OCI-LY3 (cell line): Measurements from ENCODE around the gene RSPRY1.

Experiments
- H2AFZ ChIP-seq: fragments of 200-600, 300-600 bp; shearing (Covaris generic); 2 replicates; pipeline ENCODE4 v1.6.0; 2014; ENCODE audit warnings: antibody characterized with exemption, low read depth, low read length
- H3K27ac ChIP-seq: fragments of 200-600, 300-600 bp; sonication (generic); 2 replicates; pipeline ENCODE4 v1.5.1; 2014; ENCODE audit warnings: mild to moderate bottlenecking, low read length, moderate library complexity, mixed read lengths
- H3K27me3 ChIP-seq: fragments of 200-600, 300-600 bp; sonication (generic); 2 replicates; pipeline ENCODE4 v1.6.1; 2014; ENCODE audit warnings: low read depth, low read length, mixed read lengths
- H3K36me3 ChIP-seq: fragments of 200-600, 300-600 bp; sonication (generic); replicated peaks from 2 replicates; pipeline ENCODE3; 2014; ENCODE audit warnings: low read depth, low read length, mixed read lengths
- H3K4me1 ChIP-seq: fragments of 300-600, 200-600 bp; sonication (generic); 2 replicates; pipeline ENCODE4 v1.6.1; 2014; ENCODE audit warnings: low read length, mixed read lengths
- H3K4me2 ChIP-seq: fragments of 200-600, 300-600 bp; sonication (generic); 2 replicates; pipeline ENCODE4 v1.6.1; 2014; ENCODE audit warnings: low read length, mixed read lengths
- H3K4me3 ChIP-seq: fragments of 300-600, 200-600 bp; sonication (generic); 2 replicates; pipeline ENCODE4 v1.5.1; 2014; ENCODE audit warnings: antibody characterized with exemption, mild to moderate bottlenecking, low read length, moderate library complexity
- H3K79me2 ChIP-seq: fragments of 300-600, 200-600 bp; shearing (Covaris generic); 2 replicates; pipeline ENCODE4 v1.6.1; 2014; ENCODE audit warnings: mild to moderate bottlenecking, low read length, mixed read lengths
- H3K9ac ChIP-seq: fragments of 300-600, 200-600 bp; shearing (Covaris generic); 2 replicates; pipeline ENCODE4 v1.6.0; 2014; ENCODE audit warnings: mild to moderate bottlenecking, low read length, moderate library complexity
- H3K9me3 ChIP-seq: fragments of 200-600, 300-600 bp; shearing (Covaris generic); 2 replicates; pipeline ENCODE4 v1.6.1; 2014; ENCODE audit warnings: low read length, mixed read lengths; ENCODE audit not compliant: insufficient read depth
- H4K20me1 ChIP-seq: fragments of 200-600, 300-600 bp; sonication (generic); 2 replicates; pipeline ENCODE4 v1.6.1; 2016; ENCODE audit warnings: low read length, mixed read lengths; ENCODE audit not compliant: insufficient read depth
- EZH2phosphoT487 ChIP-seq: fragments of 200-600 bp; shearing (Covaris generic); IDR thresholded peaks from 2 replicates; pipeline ENCODE4 v1.6.1; 2018; ENCODE audit warnings: antibody characterized with exemption, mixed run types, low read depth
- TF ChIP-seq, protein P1 (sequence below): fragments of 200-600, 300-600 bp; sonication (generic); IDR thresholded peaks from 2 replicates; pipeline ENCODE4 v1.5.1; 2014; ENCODE audit warnings: antibody characterized with exemption, low read length, low read depth

Gene RSPRY1

DNA sequence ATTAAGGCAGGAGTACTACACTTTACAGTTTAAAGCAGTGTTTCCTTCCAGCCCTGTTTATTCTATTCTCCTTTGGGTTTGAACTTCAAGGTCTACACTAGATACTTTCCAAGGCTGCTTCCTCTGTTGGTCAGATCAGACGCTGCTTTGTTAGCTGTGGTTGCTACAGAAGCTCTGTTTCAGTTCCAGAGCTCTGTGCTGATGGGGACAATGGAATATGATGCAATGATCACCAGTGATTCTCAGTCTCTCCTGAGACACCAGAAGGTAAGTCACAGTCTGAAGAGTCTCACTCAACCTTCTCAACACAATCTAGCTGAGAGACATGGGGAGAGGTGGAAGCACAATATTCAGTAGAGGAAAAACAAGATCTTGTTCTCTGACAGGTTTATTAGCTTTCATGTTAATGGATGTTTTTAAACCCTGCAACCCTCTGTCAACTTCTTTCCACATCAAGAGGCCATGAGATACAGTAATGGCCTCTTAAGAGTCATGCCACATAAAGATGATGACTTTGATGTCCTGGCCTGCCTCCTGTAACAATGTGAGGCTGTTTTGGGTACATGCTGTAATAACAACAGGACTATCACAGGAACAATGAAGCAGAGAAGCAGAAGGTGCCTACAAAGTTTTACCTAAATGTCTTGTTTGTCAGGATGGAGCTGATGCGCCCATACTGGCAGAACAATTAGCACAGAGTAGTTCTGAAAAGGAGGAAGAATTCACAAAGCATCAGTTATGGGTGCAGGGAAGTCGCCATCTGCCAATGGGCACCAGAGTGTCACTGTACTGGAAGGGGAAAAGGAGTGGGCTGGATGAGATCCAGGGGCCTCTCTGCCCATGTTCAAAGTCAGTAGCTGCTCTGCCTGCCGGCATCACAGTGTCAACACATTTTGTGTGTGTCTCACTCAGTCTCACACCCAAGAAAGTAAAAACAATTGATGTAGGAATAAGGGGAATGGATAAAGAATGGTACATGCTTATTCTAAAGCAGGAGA, 33.7 kb upstream of the RSPRY1 start:
- Histone ChIP-seq H3K9ac (no peak overlapping the region), H3K9me3 (no peaks in the 10 kb centered on the region), H4K20me1 (no peaks in the 10 kb centered on the region), H3K27ac (no peak overlapping the region), H3K36me3 (peaks cover 35% of the 10 kb centered on the region), H3K27me3 (no peaks in the 10 kb centered on the region), H3K4me1 (no peaks in the 10 kb centered on the region), H3K4me3 (no peak overlapping the region), H3K4me2 (no peak overlapping the region), H2AFZ (no peak overlapping the region), H3K79me2 (no peaks in the 10 kb centered on the region)
- no peak for TF ChIP-seq EZH2phosphoT487
- TF ChIP-seq, protein P1, sequence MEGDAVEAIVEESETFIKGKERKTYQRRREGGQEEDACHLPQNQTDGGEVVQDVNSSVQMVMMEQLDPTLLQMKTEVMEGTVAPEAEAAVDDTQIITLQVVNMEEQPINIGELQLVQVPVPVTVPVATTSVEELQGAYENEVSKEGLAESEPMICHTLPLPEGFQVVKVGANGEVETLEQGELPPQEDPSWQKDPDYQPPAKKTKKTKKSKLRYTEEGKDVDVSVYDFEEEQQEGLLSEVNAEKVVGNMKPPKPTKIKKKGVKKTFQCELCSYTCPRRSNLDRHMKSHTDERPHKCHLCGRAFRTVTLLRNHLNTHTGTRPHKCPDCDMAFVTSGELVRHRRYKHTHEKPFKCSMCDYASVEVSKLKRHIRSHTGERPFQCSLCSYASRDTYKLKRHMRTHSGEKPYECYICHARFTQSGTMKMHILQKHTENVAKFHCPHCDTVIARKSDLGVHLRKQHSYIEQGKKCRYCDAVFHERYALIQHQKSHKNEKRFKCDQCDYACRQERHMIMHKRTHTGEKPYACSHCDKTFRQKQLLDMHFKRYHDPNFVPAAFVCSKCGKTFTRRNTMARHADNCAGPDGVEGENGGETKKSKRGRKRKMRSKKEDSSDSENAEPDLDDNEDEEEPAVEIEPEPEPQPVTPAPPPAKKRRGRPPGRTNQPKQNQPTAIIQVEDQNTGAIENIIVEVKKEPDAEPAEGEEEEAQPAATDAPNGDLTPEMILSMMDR, result no peak

DNA sequence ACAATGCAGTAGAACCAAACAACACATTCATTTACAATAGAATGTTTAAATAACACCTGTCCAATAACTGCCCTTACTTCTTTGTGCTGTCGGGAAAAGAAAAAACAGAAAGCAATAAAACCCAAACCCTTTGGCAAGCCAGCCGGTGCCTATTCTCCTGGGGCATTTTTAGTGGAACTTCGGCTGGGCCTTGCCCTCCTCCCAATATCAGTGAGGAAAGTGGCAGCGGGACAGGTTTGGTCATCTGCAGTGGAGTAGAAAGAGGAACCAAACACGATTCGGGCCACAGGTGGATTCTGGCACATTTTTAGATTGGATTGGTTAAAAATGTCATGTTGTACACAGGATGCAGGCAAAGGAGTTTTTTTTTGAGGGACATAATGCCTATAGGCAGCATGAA, 32.3 kb upstream of the RSPRY1 start:
- Histone ChIP-seq H3K9me3 (no peaks in the 10 kb centered on the region), H3K4me1 (no peaks in the 10 kb centered on the region), H4K20me1 (no peaks in the 10 kb centered on the region), H3K27ac (no peak overlapping the region), H3K4me2 (no peak overlapping the region), H3K9ac (no peak overlapping the region), H3K27me3 (no peaks in the 10 kb centered on the region), H3K4me3 (no peak overlapping the region), H2AFZ (no peak overlapping the region), H3K36me3 (peaks cover 42% of the 10 kb centered on the region), H3K79me2 (no peaks in the 10 kb centered on the region)
- TF ChIP-seq, protein P1, result no peak
- no peak for TF ChIP-seq EZH2phosphoT487

DNA sequence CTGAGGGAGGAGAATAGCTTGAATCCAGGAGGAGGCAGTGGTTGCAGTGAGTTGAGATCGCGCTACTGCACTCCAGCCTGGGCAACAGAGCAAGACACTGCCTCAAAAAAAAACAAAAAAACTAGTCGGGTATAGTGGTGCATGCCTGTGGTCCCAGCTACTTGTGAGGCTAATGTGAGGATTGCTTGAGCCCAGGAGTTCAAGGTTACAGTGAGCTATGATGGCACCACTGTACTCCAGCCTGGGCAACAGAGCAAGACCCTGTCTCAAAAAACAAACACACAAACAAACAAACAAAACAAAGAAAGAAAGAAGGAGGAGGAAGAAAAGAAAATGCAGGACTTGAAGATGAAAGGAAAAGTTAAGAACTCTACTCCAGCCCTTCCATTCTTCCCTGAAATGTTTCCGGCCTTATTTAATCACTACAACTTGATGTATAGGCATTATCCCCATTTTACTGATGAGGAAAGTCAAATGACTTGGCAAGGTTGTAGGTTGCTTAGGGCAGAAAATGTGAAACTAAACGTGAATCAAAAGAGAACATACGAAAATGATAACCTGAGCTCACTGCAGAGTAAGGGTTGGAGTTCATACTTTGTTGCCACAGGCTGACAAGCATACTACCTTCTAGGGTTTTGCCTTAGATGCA, 30.3 kb upstream of the RSPRY1 start:
- H3K36me3 ChIP-seq, result peaks cover 54% of the 10 kb centered on the region
- H3K79me2 ChIP-seq, result no peaks in the 10 kb centered on the region
- no peaks in the 10 kb centered on the region for H3K27me3 ChIP-seq
- no peak overlapping the region for H2AFZ ChIP-seq
- no peak overlapping the region for H3K27ac ChIP-seq
- no peaks in the 10 kb centered on the region for H3K4me1 ChIP-seq
- no peak overlapping the region for H3K4me2 ChIP-seq
- no peak overlapping the region for H3K4me3 ChIP-seq
- no peaks in the 10 kb centered on the region for H3K9me3 ChIP-seq
- no peak overlapping the region for H3K9ac ChIP-seq
- no peaks in the 10 kb centered on the region for H4K20me1 ChIP-seq
- TF ChIP-seq, protein P1, result no peak
- no peak for TF ChIP-seq EZH2phosphoT487

DNA sequence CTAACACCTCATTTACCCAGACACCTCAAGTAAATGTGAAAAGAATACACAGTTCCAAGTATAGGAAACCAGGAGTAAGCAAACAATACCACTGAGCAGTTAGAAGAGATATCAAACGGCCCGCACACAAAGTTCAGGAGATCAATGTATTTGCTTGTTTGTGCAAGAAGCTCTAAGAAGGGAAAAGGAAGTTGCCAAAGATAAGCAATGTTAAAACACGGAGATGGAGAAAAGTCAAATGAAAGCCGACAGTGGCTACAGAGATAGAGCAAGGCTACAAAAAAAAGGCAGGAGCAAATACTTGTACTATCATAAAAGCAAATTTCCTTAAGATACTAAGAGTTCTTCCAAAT, 29.8 kb upstream of the RSPRY1 start:
- Histone ChIP-seq H3K4me2 (no peak overlapping the region), H3K36me3 (peaks cover 58% of the 10 kb centered on the region), H2AFZ (no peak overlapping the region), H3K9ac (no peak overlapping the region), H3K9me3 (no peaks in the 10 kb centered on the region), H3K4me3 (no peak overlapping the region), H4K20me1 (no peaks in the 10 kb centered on the region), H3K4me1 (no peaks in the 10 kb centered on the region), H3K27me3 (no peaks in the 10 kb centered on the region), H3K27ac (no peak overlapping the region), H3K79me2 (no peaks in the 10 kb centered on the region)
- no peak for TF ChIP-seq EZH2phosphoT487
- TF ChIP-seq, protein P1, result no peak
